ENCODE data around the gene PPOX.

The PPOX gene

GRCh38 chr1:161153682-161154337 lies 12.4 kb upstream of the PPOX start, which contains the start of gene UFC1:
Gene UFC1 (plus strand): TSS chr1:161153978. CDS start chr1:161153998, 20 bp downstream.
- peak; percentile 92 for DNase-seq

- DNase-seq = no peak
These were observed 8.4 kb upstream of the PPOX start for GRCh38 chr1:161157867-161158266.

- DNase-seq = no peak
These were observed 7.8 kb upstream of the PPOX start for GRCh38 chr1:161158316-161159010.

- peak; percentile 97 for DNase-seq
These were observed 6.9 kb upstream of the PPOX start, which contains the start of gene USP21 for GRCh38 chr1:161159087-161159912. Gene USP21 (plus strand): TSS chr1:161159500. CDS start chr1:161160641, 1,141 bp downstream.

- DNase-seq = no peak
These were observed 6.3 kb upstream of the PPOX start for GRCh38 chr1:161159913-161160243.

GRCh38 chr1:161160671-161161145 lies 5.5 kb upstream of the PPOX start:
- no peak for DNase-seq

- DNase-seq = no peak
These were observed 4.6 kb upstream of the PPOX start for GRCh38 chr1:161161652-161162051.

- DNase-seq = peak; percentile 60
These were observed 4.2 kb upstream of the PPOX start for GRCh38 chr1:161162052-161162451.

- DNase-seq = peak; percentile 50
These were observed 3.4 kb upstream of the PPOX start for GRCh38 chr1:161162806-161163205.

- DNase-seq = peak; percentile 41
These were observed 2.4 kb upstream of the PPOX start for GRCh38 chr1:161163793-161164192.

GRCh38 chr1:161164901-161165610 lies 1.2 kb upstream of the PPOX start:
- DNase-seq = peak; percentile 62

- peak; percentile 66 for DNase-seq
These were observed 683 bp downstream of the PPOX start for GRCh38 chr1:161166669-161167548.

- peak; percentile 44 for DNase-seq
These were observed 2.7 kb downstream of the PPOX start for GRCh38 chr1:161168906-161169305.

GRCh38 chr1:161171191-161171590 lies 5.0 kb downstream of the PPOX start:
- DNase-seq = no peak

- DNase-seq = no peak
These were observed 5.5 kb downstream of the PPOX start for GRCh38 chr1:161171696-161172095.

- DNase-seq = no peak
These were observed 6.1 kb downstream of the PPOX start for GRCh38 chr1:161172349-161172748.

- DNase-seq = no peak
These were observed 6.7 kb downstream of the PPOX start for GRCh38 chr1:161172776-161173376.

GRCh38 chr1:161173711-161174110 lies 7.5 kb downstream of the PPOX start:
- DNase-seq = no peak

GRCh38 chr1:161174911-161175310 lies 8.7 kb downstream of the PPOX start:
- no peak for DNase-seq

GRCh38 chr1:161175771-161176453 lies 9.7 kb downstream of the PPOX start:
- no peak for DNase-seq
